Measurements from ENCODE around the gene NVL. TPM values are rescaled to one million over a fixed set of nuclear protein-coding genes. Genes with fewer than 3 reads are reported as not detected.
A peak's percentile ranks its signal among the peaks of the same experiment; 100 is the strongest.

The NVL gene
- total and polyA plus RNA-seq, 2 of the 4 experiments (the other 2 are of a cell fraction), result 16.5 to 18.4 TPM

DNA sequence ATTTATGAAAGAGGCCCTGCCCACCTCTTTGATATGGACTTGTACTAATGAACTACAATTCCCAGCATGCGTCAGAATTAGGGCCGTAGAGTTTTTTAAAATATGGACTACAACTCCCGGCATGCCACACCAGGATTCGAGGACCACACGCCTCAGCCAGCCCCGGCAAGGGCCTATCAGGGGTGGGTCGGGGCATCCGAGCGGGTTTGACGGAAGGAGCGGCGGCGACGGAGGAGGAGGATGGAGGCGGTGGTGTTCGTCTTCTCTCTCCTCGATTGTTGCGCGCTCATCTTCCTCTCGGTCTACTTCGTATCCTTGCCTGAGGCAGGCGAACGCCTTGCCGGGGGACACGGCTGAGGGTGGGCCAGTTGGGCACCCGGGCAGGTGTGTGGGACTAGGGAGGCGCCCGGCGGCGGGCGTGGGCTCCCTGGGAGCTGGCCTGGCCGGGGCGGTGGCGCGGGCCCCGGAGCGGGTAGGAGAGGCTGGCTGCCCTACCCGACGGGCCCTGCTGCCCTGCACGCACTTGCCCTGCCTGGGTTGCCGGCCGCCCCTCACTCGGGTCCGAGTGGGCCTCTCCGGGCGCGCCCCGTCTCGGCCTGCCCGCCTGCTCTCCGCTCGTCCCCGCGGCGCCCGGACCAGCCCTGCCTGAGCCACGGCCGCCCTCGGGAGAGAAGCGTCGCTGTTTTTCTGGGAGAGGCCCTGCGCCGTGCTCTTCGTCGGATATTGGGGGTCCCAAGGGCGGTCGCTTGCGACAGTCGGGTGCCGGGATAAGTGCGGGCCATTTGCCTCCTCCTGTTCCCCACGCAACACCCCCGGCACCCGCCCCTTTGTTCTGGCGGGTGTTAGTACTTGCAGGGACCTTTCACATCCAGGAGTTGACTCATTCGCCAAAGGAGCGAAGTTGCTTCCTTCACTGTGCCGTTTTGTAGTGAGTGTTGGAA is 27.0 kb upstream of the NVL start, which contains the start of gene CNIH4:
Gene CNIH4 (plus strand): TSS at position 195 of the 941 bp plus-strand sequence. CDS start 46 bp downstream, at position 241.
- CTCF ChIA-PET, result no interaction called here
- peak within 1 kb of the TSS; percentile 73 for H2AK9ac ChIP-seq (replicated peaks; ENCODE audit: low read depth, low read length, poor library complexity)
- peaks cover 12% of the 10 kb centered on the region; the same call in 1 of the 2 replicates for H4K20me1 ChIP-seq (ENCODE audit: insufficient read depth, low read length)
- H2BK15ac ChIP-seq (ENCODE audit: low read depth, low read length), result no peak within 1 kb of the TSS
- peak within 1 kb of the TSS; percentile 94 for H2AFZ ChIP-seq (replicated peaks; ENCODE audit: low read length, poor library complexity)
- TF ChIP-seq NFE2L2 (IDR thresholded peaks at IDR 0.05; ENCODE audit: low read depth, low read length), result no peak
- TF ChIP-seq RFX5 (IDR thresholded peaks at IDR 0.05; ENCODE audit: low read depth, low read length), result no peak
- TF ChIP-seq MAZ (IDR thresholded peaks at IDR 0.05; ENCODE audit: borderline replicate concordance, low read depth, low read length), result peak; percentile 78
- no peak for TF ChIP-seq CEBPB (IDR thresholded peaks at IDR 0.05; ENCODE audit: low read depth, low read length)
- TF ChIP-seq POLR2A (IDR thresholded peaks at IDR 0.05; ENCODE audit: low read depth, low read length), result peak; percentile 70
- no peak for TF ChIP-seq SMC3 (IDR thresholded peaks at IDR 0.05; ENCODE audit: low read depth, low read length)
- 0 out of 2 replicates have a peak, but pooled peaks have one; percentile 41 for TF ChIP-seq MXI1 (IDR thresholded peaks at IDR 0.05; ENCODE audit: borderline replicate concordance, low read depth, low read length)
- TF ChIP-seq FOS (IDR thresholded peaks at IDR 0.05; ENCODE audit: low read depth, low read length), result no peak
- no peak for TF ChIP-seq RAD21 (IDR thresholded peaks at IDR 0.05; ENCODE audit: low read length)
- H3K4me2 ChIP-seq (ENCODE audit: low read depth, low read length), result peak within 1 kb of the TSS; percentile 63
- 0 out of 2 replicates have a peak within 1 kb of the TSS, but pooled peaks have one; percentile 6 for H3K56ac ChIP-seq (ENCODE audit: extremely low read depth, insufficient read depth, low read length)
- peak within 1 kb of the TSS; percentile 73 for H3K9ac ChIP-seq (ENCODE audit: low read depth, low read length)
- H3K4me3 ChIP-seq (ENCODE audit: insufficient read depth, low read depth, low read length), result peak within 1 kb of the TSS; percentile 74
- peak within 1 kb of the TSS; percentile 40 for H2BK5ac ChIP-seq (ENCODE audit: low read depth, low read length, poor library complexity, severe bottlenecking)
- peak within 1 kb of the TSS; percentile 35; the same call in 1 of the 2 replicates for H4K91ac ChIP-seq (ENCODE audit: insufficient read depth, low read depth, low read length)
- H2BK20ac ChIP-seq (ENCODE audit: low read depth, low read length), result no peak within 1 kb of the TSS
- H3K18ac ChIP-seq (ENCODE audit: low read depth, low read length), result no peak within 1 kb of the TSS
- DNase-seq (peak; percentile 96), ATAC-seq (ENCODE audit: low read depth) (peak; percentile 95)
- no TSS peak for BruUV-seq (replicated peaks)
- peak within 1 kb of the TSS; percentile 76; the same call in 1 of the 2 replicates for H3K23ac ChIP-seq (ENCODE audit: low read depth, low read length)
- no peaks in the 10 kb centered on the region for H3K27me3 ChIP-seq (ENCODE audit: control insufficient read depth, insufficient read depth, low read length)
- no peaks in the 10 kb centered on the region for H3K9me3 ChIP-seq (ENCODE audit: control insufficient read depth, insufficient read depth, low read length)
- H3K36me3 ChIP-seq (ENCODE audit: control insufficient read depth, insufficient read depth, low read length), result no peaks in the 10 kb centered on the region
- POLR2A ChIA-PET (ENCODE audit: unreplicated experiment), result no interaction called here
- H3K79me1 ChIP-seq (ENCODE audit: low read depth in 1 of 2, low read length in 2 of 2), result peaks cover 12 to 37% of the 10 kb centered on the region in 2 experiments; a peak in 3 of 4 replicates
- 0% methylated on average over 30 of the region's 78 CpGs; no CpG with 5 or more reads in 1 of the 2 experiments for WGBS, 2 experiments (ENCODE audit: extremely low coverage in 2 of 2, insufficient read length in 1 of 2)
- peak within 1 kb of the TSS; percentile 74 for H3K27ac ChIP-seq (ENCODE audit: insufficient read depth, low read length)
- H2BK120ac ChIP-seq (ENCODE audit: low read depth, low read length), result no peak within 1 kb of the TSS
- H3K4me1 ChIP-seq (ENCODE audit: control insufficient read depth, insufficient read depth, low read length), result peaks cover 2% of the 10 kb centered on the region
- H3K14ac ChIP-seq (replicated peaks; ENCODE audit: low read depth, low read length), result peak within 1 kb of the TSS; percentile 79; the same call in 1 of the 2 replicates
- dilution Hi-C loops (cut with HindIII; ENCODE audit: low sequenced_read_pairs, unreplicated experiment), result no loop called here
- intact Hi-C loops (cut with micrococcal nuclease), result no loop called here
- no peak within 1 kb of the TSS; the same call in 1 of the 2 replicates for H2AK5ac ChIP-seq (ENCODE audit: low read depth, low read length)
- peak within 1 kb of the TSS; percentile 61 for H3K4ac ChIP-seq (ENCODE audit: low read depth, low read length)
- in situ Hi-C loops (cut with MboI; ENCODE audit: low sequenced_read_pairs), result no loop called here
- H4K8ac ChIP-seq (ENCODE audit: low read depth in 2 of 2, low read length in 2 of 2), result peak within 1 kb of the TSS in 1 of 2 experiments; percentile 85; a peak in 3 of 4 replicates
- H3K9me1 ChIP-seq (ENCODE audit: insufficient read depth, low read length), result peaks cover 5% of the 10 kb centered on the region; the same call in 1 of the 2 replicates
- peak within 1 kb of the TSS; percentile 10; the same call in 1 of the 2 replicates for H4K5ac ChIP-seq (ENCODE audit: low read depth, low read length)

Data from IMR-90 (cell line).